Measurements from ENCODE around the gene STON2. TPM values are rescaled to one million over a fixed set of nuclear protein-coding genes. Genes with fewer than 3 reads are reported as not detected.

The STON2 gene
- total RNA-seq, 1 experiment from 2014 or later: 12.3 TPM

DNA sequence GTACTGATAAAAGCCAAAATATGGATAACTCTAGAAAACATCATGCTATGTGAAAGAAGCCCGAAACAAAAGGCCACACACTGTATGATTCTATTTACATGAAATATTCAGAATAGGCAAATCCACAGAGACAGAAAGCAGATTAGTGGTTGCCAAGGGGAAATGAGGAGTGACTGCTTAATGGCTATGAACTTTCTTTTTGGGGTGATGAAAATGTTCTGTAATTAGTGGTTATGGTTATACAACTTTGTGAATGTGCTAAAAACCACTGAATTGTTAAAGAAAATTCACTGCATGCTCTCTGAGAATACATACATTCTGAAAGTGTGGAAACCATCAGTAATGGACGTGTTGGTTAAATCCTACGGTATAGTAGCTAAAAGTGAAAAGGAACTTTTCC lies 39.9 kb upstream of the STON2 start:
- CTCF ChIA-PET: no interaction called here
- intact Hi-C loops (cut with micrococcal nuclease): no loop called here

DNA sequence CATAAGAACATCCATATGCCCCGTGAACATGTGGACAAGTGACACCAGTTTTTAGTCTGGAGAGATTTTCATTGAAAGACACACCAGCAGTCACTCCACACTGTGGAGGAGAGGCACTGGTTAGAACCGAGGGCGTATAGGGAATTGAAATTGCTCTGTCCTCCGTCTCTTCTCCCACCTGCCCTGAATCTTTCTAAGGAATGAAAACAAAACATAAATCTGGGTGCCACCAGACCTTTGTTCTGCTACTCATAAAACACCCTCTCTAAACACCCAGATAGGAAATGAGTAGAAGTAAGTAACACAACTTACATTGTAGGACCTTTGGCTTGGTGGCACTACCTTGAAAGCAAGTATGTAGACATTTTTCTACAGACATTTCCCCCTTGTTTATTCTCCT lies 37.1 kb upstream of the STON2 start:
- Histone ChIP-seq H4K20me1 (ENCODE audit: low read length) (no peaks in the 10 kb centered on the region), H3K4me1 (ENCODE audit: insufficient read depth, low read length) (peaks cover 13% of the 10 kb centered on the region), H3F3A (ENCODE audit: low read length, unreplicated experiment) (no peaks in the 10 kb centered on the region), H3K36me3 (ENCODE audit: low read depth, low read length) (no peaks in the 10 kb centered on the region), H3K4me2 (ENCODE audit: low read length) (peak overlapping the region; percentile 99), H3K4me3 (ENCODE audit: low read length) (peak overlapping the region; percentile 72; the same call in 1 of the 2 replicates), H3K9ac (ENCODE audit: low read length) (no peak overlapping the region), H3K27me3 (ENCODE audit: low read length) (peaks cover 21% of the 10 kb centered on the region; the same call in 1 of the 2 replicates), H3K27ac (ENCODE audit: low read length) (no peak overlapping the region), H3K79me2 (ENCODE audit: low read length) (no peaks in the 10 kb centered on the region), H3K9me2 (replicated peaks; ENCODE audit: low read length) (no peaks in the 10 kb centered on the region), H3K9me3 (ENCODE audit: low read length) (no peaks in the 10 kb centered on the region), H2AFZ (ENCODE audit: low read length) (no peak overlapping the region; the same call in 1 of the 2 replicates)
- POLR2A ChIA-PET (ENCODE audit: unreplicated experiment): no interaction called here
- intact Hi-C loops (cut with micrococcal nuclease): loop anchor here (5.0 kb wide), 1 partner anchor 115 kb away; no protein-coding TSS in a partner anchor
- ATAC-seq (no peak), DNase-seq (no peak)
- TF ChIP-seq, protein P1, sequence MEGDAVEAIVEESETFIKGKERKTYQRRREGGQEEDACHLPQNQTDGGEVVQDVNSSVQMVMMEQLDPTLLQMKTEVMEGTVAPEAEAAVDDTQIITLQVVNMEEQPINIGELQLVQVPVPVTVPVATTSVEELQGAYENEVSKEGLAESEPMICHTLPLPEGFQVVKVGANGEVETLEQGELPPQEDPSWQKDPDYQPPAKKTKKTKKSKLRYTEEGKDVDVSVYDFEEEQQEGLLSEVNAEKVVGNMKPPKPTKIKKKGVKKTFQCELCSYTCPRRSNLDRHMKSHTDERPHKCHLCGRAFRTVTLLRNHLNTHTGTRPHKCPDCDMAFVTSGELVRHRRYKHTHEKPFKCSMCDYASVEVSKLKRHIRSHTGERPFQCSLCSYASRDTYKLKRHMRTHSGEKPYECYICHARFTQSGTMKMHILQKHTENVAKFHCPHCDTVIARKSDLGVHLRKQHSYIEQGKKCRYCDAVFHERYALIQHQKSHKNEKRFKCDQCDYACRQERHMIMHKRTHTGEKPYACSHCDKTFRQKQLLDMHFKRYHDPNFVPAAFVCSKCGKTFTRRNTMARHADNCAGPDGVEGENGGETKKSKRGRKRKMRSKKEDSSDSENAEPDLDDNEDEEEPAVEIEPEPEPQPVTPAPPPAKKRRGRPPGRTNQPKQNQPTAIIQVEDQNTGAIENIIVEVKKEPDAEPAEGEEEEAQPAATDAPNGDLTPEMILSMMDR (conservative IDR thresholded peaks at IDR 0.05; ENCODE audit: low read depth, low read length): no peak
- no peak for TF ChIP-seq EZH2phosphoT487 (IDR thresholded peaks at IDR 0.05; ENCODE audit: borderline replicate concordance, low read length)
- TF ChIP-seq EZH2 (IDR thresholded peaks at IDR 0.05; ENCODE audit: low read length, unreplicated experiment): no peak
- BruUV-seq (replicated peaks): no TSS peak
- CTCF ChIA-PET: no interaction called here

More for the DNA sequence above, 39.9 kb upstream of the STON2 start:
- POLR2A ChIA-PET (ENCODE audit: unreplicated experiment): no interaction called here
- TF ChIP-seq EZH2 (IDR thresholded peaks at IDR 0.05; ENCODE audit: low read length, unreplicated experiment) (no peak), EZH2phosphoT487 (IDR thresholded peaks at IDR 0.05; ENCODE audit: borderline replicate concordance, low read length) (no peak)
- TF ChIP-seq, protein P1 (conservative IDR thresholded peaks at IDR 0.05; ENCODE audit: low read depth, low read length): no peak
- no peaks in the 10 kb centered on the region for H3K36me3 ChIP-seq (ENCODE audit: low read depth, low read length)
- no peaks in the 10 kb centered on the region for H3K9me3 ChIP-seq (ENCODE audit: low read length)
- H3F3A ChIP-seq (ENCODE audit: low read length, unreplicated experiment): no peaks in the 10 kb centered on the region
- H2AFZ ChIP-seq (ENCODE audit: low read length): no peak overlapping the region
- DNase-seq: no peak
- H3K27me3 ChIP-seq (ENCODE audit: low read length): peaks cover 21% of the 10 kb centered on the region; the same call in 1 of the 2 replicates
- H3K79me2 ChIP-seq (ENCODE audit: low read length): no peaks in the 10 kb centered on the region
- peaks cover 10% of the 10 kb centered on the region for H3K4me1 ChIP-seq (ENCODE audit: insufficient read depth, low read length)
- no peak overlapping the region for H3K4me2 ChIP-seq (ENCODE audit: low read length)
- BruUV-seq (replicated peaks): no TSS peak
- no peak overlapping the region for H3K27ac ChIP-seq (ENCODE audit: low read length)
- H4K20me1 ChIP-seq (ENCODE audit: low read length): no peaks in the 10 kb centered on the region
- H3K9me2 ChIP-seq (replicated peaks; ENCODE audit: low read length): no peaks in the 10 kb centered on the region
- no peak for ATAC-seq
- no peak overlapping the region for H3K4me3 ChIP-seq (ENCODE audit: low read length)
- H3K9ac ChIP-seq (ENCODE audit: low read length): no peak overlapping the region
